K562 (cell line): ENCODE measurements around the gene PTPRT. TPM values are rescaled to one million over a fixed set of nuclear protein-coding genes. Genes with fewer than 3 reads are reported as not detected.

ENCODE experiments used
- ATAC-seq: fragments of 200-7000 bp; cut with Tn5 transposase; 3 replicates; pipeline ENCODE4 v1.9.1; 2020; ENCODE audit warnings: moderate library complexity
- BruUV-seq: library from RNA; stranded (reverse); fragments of 400-500 nt; replicated peaks from 2 replicates; lab custom pipeline; 2021; lab: Mats Ljungman, UMichigan
- CTCF ChIA-PET: fragments of 300-600 bp; formaldehyde crosslinking; extraction: SDS; loops from one replicate; lab custom pipeline; 2021; ENCODE audit warnings: low intra/inter-chr PET ratio; lab: Yijun Ruan, JAX
- POLR2A ChIA-PET: fragments of 300-600, 350-650 bp; sonication (Branson Sonifier 250); formaldehyde crosslinking; extraction: SDS; loops from one replicate; lab custom pipeline; 2021; ENCODE audit warnings: antibody characterized with exemption, inconsistent platforms; lab: Yijun Ruan, JAX
- DNase-seq, 4 experiments: peaks; one replicate each; pipeline versions ENCODE4 v3.0.0 to v3.0.0-alpha.2; 2011 to 2018; ENCODE audit warnings: low spot score in 3 of 4, mixed read lengths in 3 of 4; ENCODE audit errors: extremely low read depth in 1 of 4
- FAIRE-seq: peaks from 2 replicates; lab custom pipeline; 2011; peaks lifted over from hg19 to GRCh38; lab: Jason Lieb, UNC
- H2AFZ ChIP-seq: 2 replicates; pipeline ENCODE4 v1.6.0; 2011; ENCODE audit warnings: low read depth, low read length, control low read depth, inconsistent platforms
- H3K27ac ChIP-seq: fragments of 200-600 bp; 3 replicates; pipeline ENCODE4 v1.8.0; 2011; ENCODE audit warnings: low read depth, mild to moderate bottlenecking, control low read depth, inconsistent platforms, low read length, moderate library complexity, mixed read lengths; ENCODE audit errors: extremely low read depth
- H3K27me3 ChIP-seq, 2 experiments: fragments of 300-600 bp in 1 of 2; 2 replicates in 1 of 2; 3 replicates in 1 of 2; pipeline versions ENCODE4 v1.6.0 to v1.8.0; 2011; ENCODE audit warnings: inconsistent platforms in 2 of 2, low read length in 2 of 2, mild to moderate bottlenecking in 1 of 2, mixed read lengths in 1 of 2, moderate library complexity in 1 of 2; ENCODE audit not compliant: control insufficient read depth in 2 of 2, insufficient read depth in 2 of 2
- H3K36me3 ChIP-seq: fragments of 300-600 bp; 3 replicates; pipeline ENCODE4 v1.8.0; 2011; ENCODE audit warnings: mild to moderate bottlenecking, low read length, inconsistent platforms; ENCODE audit not compliant: control insufficient read depth, insufficient read depth
- H3K4me1 ChIP-seq, 2 experiments: fragments of 200-600 bp in 1 of 2; replicated peaks in 1 of 2; 2 replicates in 1 of 2; 3 replicates in 1 of 2; pipeline versions ENCODE4 v1.5.1 to v1.8.0; 2011; ENCODE audit warnings: inconsistent platforms in 2 of 2, low read length in 2 of 2, mild to moderate bottlenecking in 1 of 2, mixed read lengths in 1 of 2, moderate library complexity in 1 of 2; ENCODE audit not compliant: control insufficient read depth in 2 of 2, insufficient read depth in 2 of 2
- H3K4me2 ChIP-seq: 2 replicates; pipeline ENCODE4 v1.6.1; 2011; ENCODE audit warnings: low read length, control low read depth, inconsistent platforms, mixed read lengths; ENCODE audit not compliant: insufficient read depth
- H3K4me3 ChIP-seq: fragments of 200-600 bp; sonication (generic), shearing (Covaris generic); 2 replicates; pipeline ENCODE4 v1.5.1; 2016; ENCODE audit warnings: control low read depth, inconsistent platforms
- H3K79me2 ChIP-seq: fragments of 200-600 bp; 3 replicates; pipeline ENCODE4 v1.8.0; 2011; ENCODE audit warnings: low read length, inconsistent platforms; ENCODE audit not compliant: control insufficient read depth, insufficient read depth
- H3K9ac ChIP-seq, 2 experiments: 2 replicates each; pipeline versions ENCODE4 v1.6.0 to v1.6.1; 2011; ENCODE audit warnings: low read depth in 2 of 2, low read length in 2 of 2, control low read depth in 1 of 2, inconsistent platforms in 1 of 2, mild to moderate bottlenecking in 1 of 2, mixed read lengths in 1 of 2; ENCODE audit not compliant: insufficient read depth in 1 of 2
- H3K9me1 ChIP-seq: one replicate; pipeline ENCODE4 v1.6.0; 2011; ENCODE audit warnings: inconsistent platforms, mild to moderate bottlenecking, low read length, moderate library complexity; ENCODE audit not compliant: control insufficient read depth, insufficient read depth
- H3K9me3 ChIP-seq: replicated peaks from 2 replicates; pipeline ENCODE4 v1.5.1; 2011; ENCODE audit warnings: low read depth, low read length, inconsistent platforms; ENCODE audit not compliant: control insufficient read depth, insufficient read depth
- H4K20me1 ChIP-seq: replicated peaks from 2 replicates; pipeline ENCODE4 v1.6.1; 2011; ENCODE audit warnings: low read length, inconsistent platforms, mixed read lengths; ENCODE audit not compliant: control insufficient read depth, insufficient read depth
- BCLAF1 ChIP-seq, 2 experiments: fragments of 450-650 bp in 1 of 2; IDR thresholded peaks; 2 replicates each; pipeline ENCODE4 v1.6.1; 2011 to 2017; ENCODE audit warnings: low read depth in 2 of 2, antibody characterized with exemption in 1 of 2, borderline replicate concordance in 1 of 2, low read length in 1 of 2, mild to moderate bottlenecking in 1 of 2, mixed read lengths in 1 of 2; ENCODE audit not compliant: control insufficient read depth in 1 of 2
- BRF2 ChIP-seq: IDR thresholded peaks from 3 replicates; pipeline ENCODE4 v1.6.1; 2011; ENCODE audit warnings: borderline replicate concordance, mild to moderate bottlenecking; ENCODE audit not compliant: insufficient read length, insufficient read depth
- FUS ChIP-seq: fragments of 200-400 bp; formaldehyde crosslinking; optimal IDR thresholded peaks from 2 replicates; pipeline ENCODE3; 2017; ENCODE audit warnings: low read depth, low read length
- HMGN3 ChIP-seq: IDR thresholded peaks from 2 replicates; pipeline ENCODE4 v1.6.1; 2011; ENCODE audit warnings: borderline replicate concordance, low read depth, mild to moderate bottlenecking, mixed read lengths, low read length; ENCODE audit not compliant: insufficient read length; ENCODE audit errors: extremely low read depth
- MTF1 ChIP-seq: fragments of 250-450 bp; sonication (Bioruptor Pico); IDR thresholded peaks from 2 replicates; pipeline ENCODE4 v1.9.0; 2021; ENCODE audit warnings: moderate library complexity, mild to moderate bottlenecking, inconsistent platforms, borderline replicate concordance
- RFX1 ChIP-seq: fragments of 450-650 bp; IDR thresholded peaks from 2 replicates; pipeline ENCODE4 v1.6.1; 2016; ENCODE audit warnings: mild to moderate bottlenecking, moderate library complexity
- SMARCB1 ChIP-seq: IDR thresholded peaks from 2 replicates; pipeline ENCODE4 v1.6.1; 2011; ENCODE audit warnings: improper control_type of control experiment, low read depth; ENCODE audit not compliant: insufficient read length
- STAT5A ChIP-seq: IDR thresholded peaks from 2 replicates; pipeline ENCODE4 v1.6.1; 2012; ENCODE audit warnings: low read length, inconsistent platforms, borderline replicate concordance
- SUPT5H ChIP-seq: fragments of 450-650 bp; IDR thresholded peaks from 2 replicates; pipeline ENCODE4 v1.6.1; 2016
- ZNF197 ChIP-seq: fragments of 200-800 bp; sonication (Bioruptor generic); IDR thresholded peaks from 2 replicates; pipeline ENCODE4 v1.6.1; 2016; ENCODE audit warnings: low read depth, missing genetic modification characterization, missing compliant biosample characterization
- ZNF584 ChIP-seq: fragments of 200-800 bp; sonication (Bioruptor generic); IDR thresholded peaks from 2 replicates; pipeline ENCODE4 v1.6.1; 2016; ENCODE audit warnings: low read depth, mild to moderate bottlenecking, missing genetic modification characterization, missing compliant biosample characterization
- ZNF778 ChIP-seq: fragments of 450-650 bp; formaldehyde crosslinking; IDR thresholded peaks from 2 replicates; pipeline ENCODE4 v1.4.0; 2020; ENCODE audit warnings: mild to moderate bottlenecking, moderate library complexity
- WGBS: fragments of 100-300 bp; shearing (Covaris generic); methylation state at CpG from one replicate; pipeline ENCODE4 v1.1.6; 2016; ENCODE audit warnings: low coverage, mixed read lengths; ENCODE audit not compliant: insufficient coverage; ENCODE audit errors: missing lambda C conversion rate; 5-methylcytosine and 5-hydroxymethylcytosine counted together
- in situ Hi-C: fragments of 300-500 bp; cut with MboI; formaldehyde crosslinking; loops from 4 replicates; pipeline ENCODE4 v1.15.0; 2018; ENCODE audit warnings: inconsistent platforms, mixed read lengths
- intact Hi-C: fragments of 100-400 bp; cut with micrococcal nuclease; formaldehyde crosslinking; loops from 2 replicates; pipeline ENCODE4 v1.14.2; 2022
- polyA plus RNA-seq, 8 experiments: library from polyadenylated mRNA; depleted of rRNA in 4 of 8; stranded (reverse) in 5 of 8; unstranded in 3 of 8; fragments of >200 nt; fragmentation: Nextera tagmentation in 2 of 8; fragmentation: Illumina TruSeq in 1 of 8; extraction: Ambion mirVana in 2 of 8; extraction: Trizol in 1 of 8; gene quantifications; 2 replicates each; pipeline versions ENCODE4 v1.2.1 to v1.2.3, GENCODE V29; 2011 to 2014; ENCODE audit warnings: inconsistent platforms in 1 of 8, missing spikeins in 1 of 8
- total RNA-seq, 7 experiments: library from RNA; depleted of rRNA in 6 of 7; stranded (reverse); fragments of >200 nt in 6 of 7; fragmentation: Illumina TruSeq in 2 of 7; extraction: Trizol in 2 of 7; gene quantifications; 2 replicates each; pipeline versions ENCODE4 v1.2.1 to v1.2.3, GENCODE V29; 2011 to 2021; ENCODE audit warnings: low replicate concordance in 1 of 7
- TF ChIP-seq, protein P1 (sequence below), 2 experiments: IDR thresholded peaks; 2 replicates each; pipeline ENCODE4 v1.6.1; 2012; ENCODE audit warnings: improper control_type of control experiment in 2 of 2, low read depth in 2 of 2, low read length in 2 of 2, borderline replicate concordance in 1 of 2
- TF ChIP-seq, protein P2 (sequence below): sonication (generic); formaldehyde crosslinking; IDR thresholded peaks from 2 replicates; pipeline ENCODE4 v1.9.0; 2022; ENCODE audit warnings: mild to moderate bottlenecking, missing genetic modification reagents

The PTPRT gene
- total and polyA plus RNA-seq, 9 of the 15 experiments (the other 6 are each of a cell fraction or from before 2014, with no cell fraction given): not detected

- no peak for TF ChIP-seq ZNF584 (CRISPR knock-in tag)
- TF ChIP-seq, protein P1, sequence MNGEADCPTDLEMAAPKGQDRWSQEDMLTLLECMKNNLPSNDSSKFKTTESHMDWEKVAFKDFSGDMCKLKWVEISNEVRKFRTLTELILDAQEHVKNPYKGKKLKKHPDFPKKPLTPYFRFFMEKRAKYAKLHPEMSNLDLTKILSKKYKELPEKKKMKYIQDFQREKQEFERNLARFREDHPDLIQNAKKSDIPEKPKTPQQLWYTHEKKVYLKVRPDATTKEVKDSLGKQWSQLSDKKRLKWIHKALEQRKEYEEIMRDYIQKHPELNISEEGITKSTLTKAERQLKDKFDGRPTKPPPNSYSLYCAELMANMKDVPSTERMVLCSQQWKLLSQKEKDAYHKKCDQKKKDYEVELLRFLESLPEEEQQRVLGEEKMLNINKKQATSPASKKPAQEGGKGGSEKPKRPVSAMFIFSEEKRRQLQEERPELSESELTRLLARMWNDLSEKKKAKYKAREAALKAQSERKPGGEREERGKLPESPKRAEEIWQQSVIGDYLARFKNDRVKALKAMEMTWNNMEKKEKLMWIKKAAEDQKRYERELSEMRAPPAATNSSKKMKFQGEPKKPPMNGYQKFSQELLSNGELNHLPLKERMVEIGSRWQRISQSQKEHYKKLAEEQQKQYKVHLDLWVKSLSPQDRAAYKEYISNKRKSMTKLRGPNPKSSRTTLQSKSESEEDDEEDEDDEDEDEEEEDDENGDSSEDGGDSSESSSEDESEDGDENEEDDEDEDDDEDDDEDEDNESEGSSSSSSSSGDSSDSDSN (IDR thresholded peaks at IDR 0.05; ENCODE audit: borderline replicate concordance in 1 of 2, low read depth in 2 of 2, low read length in 2 of 2): no peak
These were observed 487.8 kb downstream of the PTPRT start (continued) for GRCh38 chr20:42701948-42702347.

DNA sequence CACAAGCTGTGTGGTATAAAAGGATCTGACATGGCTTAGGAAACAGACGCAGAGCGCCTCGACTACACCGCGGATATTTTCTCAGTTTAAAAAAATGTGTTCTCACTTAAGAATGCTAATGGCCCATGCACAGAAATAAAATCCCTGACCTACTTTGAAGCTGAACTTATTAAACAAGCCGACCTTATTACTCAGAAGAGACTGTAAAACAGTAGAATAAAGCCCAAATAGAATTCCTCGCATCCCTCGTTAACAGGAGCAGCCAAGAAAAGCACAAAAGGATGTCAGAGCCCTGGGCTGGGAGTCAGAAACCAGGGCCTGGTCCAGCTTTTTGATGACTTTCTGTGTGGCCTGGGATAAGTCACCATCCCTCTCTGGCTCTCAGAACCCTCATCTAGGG, 489.3 kb downstream of the PTPRT start:
- H3K79me2 ChIP-seq: no peaks in the 10 kb centered on the region
- no peak overlapping the region for H3K4me2 ChIP-seq
- H3K9me3 ChIP-seq: no peaks in the 10 kb centered on the region
- H3K36me3 ChIP-seq: no peaks in the 10 kb centered on the region
- H3K27me3 ChIP-seq: no peaks in the 10 kb centered on the region
- H3K9me1 ChIP-seq: no peaks in the 10 kb centered on the region
- H4K20me1 ChIP-seq: no peaks in the 10 kb centered on the region
- no peak overlapping the region for H2AFZ ChIP-seq
- FAIRE-seq (no peak), DNase-seq (no peak), ATAC-seq (no peak)
- H3K4me1 ChIP-seq: no peaks in the 10 kb centered on the region
- intact Hi-C loops: no loop called here
- H3K27ac ChIP-seq: no peak overlapping the region
- no TSS peak for BruUV-seq
- POLR2A ChIA-PET: no interaction called here
- no peak overlapping the region for H3K9ac ChIP-seq
- WGBS: 16% methylated on average over 8 of the region's 8 CpGs
- no peak overlapping the region for H3K4me3 ChIP-seq
- in situ Hi-C loops: no loop called here
- CTCF ChIA-PET: no interaction called here
- TF ChIP-seq FUS (no peak), SMARCB1 (no peak), STAT5A (no peak), MTF1 (CRISPR knock-in tag) (no peak), HMGN3 (no peak), SUPT5H (no peak), ZNF197 (no peak), ZNF778 (no peak), BRF2 (no peak), BCLAF1 (IDR thresholded peaks at IDR 0.05; ENCODE audit: borderline replicate concordance in 1 of 2, control insufficient read depth in 1 of 2, low read depth in 2 of 2, low read length in 1 of 2) (no peak), RFX1 (no peak)
- TF ChIP-seq, protein P2, sequence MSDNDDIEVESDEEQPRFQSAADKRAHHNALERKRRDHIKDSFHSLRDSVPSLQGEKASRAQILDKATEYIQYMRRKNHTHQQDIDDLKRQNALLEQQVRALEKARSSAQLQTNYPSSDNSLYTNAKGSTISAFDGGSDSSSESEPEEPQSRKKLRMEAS (CRISPR knock-in tag): no peak
